Keratinocyte (primary cell): ENCODE data around the gene SOD2.

Experiments
- EZH2 ChIP-seq: IDR thresholded peaks from one replicate; pipeline ENCODE4 v1.6.1; 2012; ENCODE audit warnings: inconsistent platforms, mild to moderate bottlenecking, low read length, moderate library complexity
- TF ChIP-seq, protein P1 (sequence below), 3 experiments: IDR thresholded peaks in 1 of 3; conservative IDR thresholded peaks in 1 of 3; optimal IDR thresholded peaks in 1 of 3; 2 replicates in 2 of 3; 3 replicates in 1 of 3; pipeline versions ENCODE3 to v1.5.1; 2011; ENCODE audit warnings: low read length in 3 of 3, mild to moderate bottlenecking in 3 of 3, moderate library complexity in 2 of 3, control low read depth in 1 of 3, inconsistent platforms in 1 of 3; ENCODE audit not compliant: insufficient read depth in 2 of 3; ENCODE audit errors: extremely low read depth in 1 of 3

DNA sequence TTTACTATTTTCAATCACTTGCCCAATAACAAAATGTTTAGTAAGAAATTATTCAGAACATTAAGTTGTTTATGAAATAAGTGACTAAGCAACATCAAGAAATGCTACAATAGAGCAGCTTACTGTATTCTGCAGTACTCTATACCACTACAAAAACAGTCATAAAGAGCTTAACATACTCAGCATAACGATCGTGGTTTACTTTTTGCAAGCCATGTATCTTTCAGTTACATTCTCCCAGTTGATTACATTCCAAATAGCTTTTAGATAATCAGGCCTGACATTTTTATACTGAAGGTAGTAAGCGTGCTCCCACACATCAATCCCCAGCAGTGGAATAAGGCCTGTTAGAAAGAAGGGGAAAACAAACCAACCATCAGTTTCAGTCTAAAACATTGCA is 10.7 kb downstream of the SOD2 start:
- TF ChIP-seq, protein P1, sequence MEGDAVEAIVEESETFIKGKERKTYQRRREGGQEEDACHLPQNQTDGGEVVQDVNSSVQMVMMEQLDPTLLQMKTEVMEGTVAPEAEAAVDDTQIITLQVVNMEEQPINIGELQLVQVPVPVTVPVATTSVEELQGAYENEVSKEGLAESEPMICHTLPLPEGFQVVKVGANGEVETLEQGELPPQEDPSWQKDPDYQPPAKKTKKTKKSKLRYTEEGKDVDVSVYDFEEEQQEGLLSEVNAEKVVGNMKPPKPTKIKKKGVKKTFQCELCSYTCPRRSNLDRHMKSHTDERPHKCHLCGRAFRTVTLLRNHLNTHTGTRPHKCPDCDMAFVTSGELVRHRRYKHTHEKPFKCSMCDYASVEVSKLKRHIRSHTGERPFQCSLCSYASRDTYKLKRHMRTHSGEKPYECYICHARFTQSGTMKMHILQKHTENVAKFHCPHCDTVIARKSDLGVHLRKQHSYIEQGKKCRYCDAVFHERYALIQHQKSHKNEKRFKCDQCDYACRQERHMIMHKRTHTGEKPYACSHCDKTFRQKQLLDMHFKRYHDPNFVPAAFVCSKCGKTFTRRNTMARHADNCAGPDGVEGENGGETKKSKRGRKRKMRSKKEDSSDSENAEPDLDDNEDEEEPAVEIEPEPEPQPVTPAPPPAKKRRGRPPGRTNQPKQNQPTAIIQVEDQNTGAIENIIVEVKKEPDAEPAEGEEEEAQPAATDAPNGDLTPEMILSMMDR (optimal IDR thresholded peaks at IDR 0.05 in 1 of 3, IDR thresholded peaks at IDR 0.05 in 1 of 3, conservative IDR thresholded peaks at IDR 0.05 in 1 of 3; ENCODE audit: extremely low read depth in 1 of 3, insufficient read depth in 2 of 3, low read length in 3 of 3), result no peak
- no peak for TF ChIP-seq EZH2
